ENCODE results near the gene CNDP1.

Gene CNDP1

GRCh38 chr18:74622072-74622471 is 87.8 kb downstream of the CNDP1 start:
- in situ Hi-C loops (cut with MboI; ENCODE audit: low sequenced_read_pairs), result no loop called here

- in situ Hi-C loops (cut with MboI; ENCODE audit: low sequenced_read_pairs), result no loop called here
Observed at GRCh38 chr18:74623047-74623816, 88.9 kb downstream of the CNDP1 start.

- in situ Hi-C loops (cut with MboI; ENCODE audit: low sequenced_read_pairs), result no loop called here
Observed at GRCh38 chr18:74624466-74624865, 90.2 kb downstream of the CNDP1 start.

GRCh38 chr18:74625157-74625556 is 90.9 kb downstream of the CNDP1 start:
- in situ Hi-C loops (cut with MboI; ENCODE audit: low sequenced_read_pairs), result loop anchor here (25.0 kb wide), 1 partner anchor 1112 kb away; no protein-coding TSS in a partner anchor

GRCh38 chr18:74626049-74626874 is 92.0 kb downstream of the CNDP1 start:
- in situ Hi-C loops (cut with MboI; ENCODE audit: low sequenced_read_pairs), result loop anchor here (25.0 kb wide), 1 partner anchor 1111 kb away; no protein-coding TSS in a partner anchor

- in situ Hi-C loops (cut with MboI; ENCODE audit: low sequenced_read_pairs), result loop anchor here (25.0 kb wide), 1 partner anchor 1106 kb away; no protein-coding TSS in a partner anchor
Observed at GRCh38 chr18:74630804-74631203, 96.5 kb downstream of the CNDP1 start.

GRCh38 chr18:74631212-74631611 is 96.9 kb downstream of the CNDP1 start:
- in situ Hi-C loops (cut with MboI; ENCODE audit: low sequenced_read_pairs), result loop anchor here (25.0 kb wide), 1 partner anchor 1106 kb away; no protein-coding TSS in a partner anchor

- in situ Hi-C loops (cut with MboI; ENCODE audit: low sequenced_read_pairs), result loop anchor here (25.0 kb wide), 1 partner anchor 1106 kb away; no protein-coding TSS in a partner anchor
Observed at GRCh38 chr18:74631623-74632350, 97.5 kb downstream of the CNDP1 start.

- in situ Hi-C loops (cut with MboI; ENCODE audit: low sequenced_read_pairs), result loop anchor here (25.0 kb wide), 1 partner anchor 1105 kb away; no protein-coding TSS in a partner anchor
Observed at GRCh38 chr18:74632351-74632679, 98.0 kb downstream of the CNDP1 start.

GRCh38 chr18:74632856-74633255 is 98.6 kb downstream of the CNDP1 start:
- in situ Hi-C loops (cut with MboI; ENCODE audit: low sequenced_read_pairs), result loop anchor here (25.0 kb wide), 1 partner anchor 1104 kb away; no protein-coding TSS in a partner anchor

- in situ Hi-C loops (cut with MboI; ENCODE audit: low sequenced_read_pairs), result loop anchor here (25.0 kb wide), 1 partner anchor 1103 kb away; no protein-coding TSS in a partner anchor
Observed at GRCh38 chr18:74633652-74634352, 99.5 kb downstream of the CNDP1 start.

- in situ Hi-C loops (cut with MboI; ENCODE audit: low sequenced_read_pairs), result loop anchor here (25.0 kb wide), 1 partner anchor 1102 kb away; no protein-coding TSS in a partner anchor
Observed at GRCh38 chr18:74635224-74635975, 101.1 kb downstream of the CNDP1 start.
